Stimulated activated CD4-positive, alpha-beta T cell treated with anti-CD3 and anti-CD28 coated beads, Interleukin-12 subunit alpha, Interleukin-12 subunit beta, amount 100 ng/mL, for 48 hours (primary cell): ENCODE measurements around the gene OPRL1.
"Not testable (repeated sequence)": the region's sequence is repeated elsewhere in the genome, so short reads cannot be mapped to it uniquely, and the experiment has no call there.

Experiments used
- DNase-seq, 3 donors: peaks; one replicate each; pipeline ENCODE4 v3.0.0-alpha.2; 2020; ENCODE audit warnings: low read depth in 2 of 3, low spot score in 1 of 3

Gene OPRL1

GRCh38 chr20:64083804-64084684 lies 4.2 kb downstream of the OPRL1 start, which contains the start of gene LKAAEAR1:
LKAAEAR1 (minus strand) TSS chr20:64084398; CDS start chr20:64084219, 179 bp downstream.
- no peak for DNase-seq

DNA sequence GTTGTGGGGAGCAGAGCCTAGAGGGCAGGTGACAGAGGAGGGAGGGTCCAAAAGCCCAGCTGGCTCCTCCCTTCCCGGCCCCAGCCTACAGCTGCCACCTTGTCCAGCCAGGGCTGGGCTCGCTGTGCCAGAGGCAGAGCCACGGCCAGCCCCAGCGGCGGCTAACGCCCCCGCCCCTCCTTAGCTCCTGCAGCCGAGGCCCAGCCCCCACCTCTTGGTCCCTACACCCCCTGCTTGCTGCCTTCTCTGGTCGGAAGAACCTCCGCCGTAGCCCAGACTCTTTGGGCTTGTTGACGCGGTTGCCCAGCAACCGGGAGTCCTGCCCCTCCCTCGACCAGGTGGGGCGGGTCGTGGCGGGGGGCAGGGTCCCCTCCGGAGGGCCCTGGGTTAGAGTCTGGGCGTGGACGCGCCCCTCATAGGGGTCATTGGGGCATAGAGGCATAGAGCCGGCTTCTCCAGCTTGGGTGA lies 4.8 kb downstream of the OPRL1 start:
- DNase-seq, result no peak

GRCh38 chr20:64086801-64087200 lies 6.9 kb downstream of the OPRL1 start:
- DNase-seq, result no peak

GRCh38 chr20:64087226-64087825 lies 7.4 kb downstream of the OPRL1 start:
- DNase-seq, result not testable (repeated sequence)

GRCh38 chr20:64088586-64088985 lies 8.7 kb downstream of the OPRL1 start:
- DNase-seq, result not testable (repeated sequence)

- DNase-seq, result no peak
These were observed 10.3 kb downstream of the OPRL1 start for GRCh38 chr20:64090165-64090564.

DNA sequence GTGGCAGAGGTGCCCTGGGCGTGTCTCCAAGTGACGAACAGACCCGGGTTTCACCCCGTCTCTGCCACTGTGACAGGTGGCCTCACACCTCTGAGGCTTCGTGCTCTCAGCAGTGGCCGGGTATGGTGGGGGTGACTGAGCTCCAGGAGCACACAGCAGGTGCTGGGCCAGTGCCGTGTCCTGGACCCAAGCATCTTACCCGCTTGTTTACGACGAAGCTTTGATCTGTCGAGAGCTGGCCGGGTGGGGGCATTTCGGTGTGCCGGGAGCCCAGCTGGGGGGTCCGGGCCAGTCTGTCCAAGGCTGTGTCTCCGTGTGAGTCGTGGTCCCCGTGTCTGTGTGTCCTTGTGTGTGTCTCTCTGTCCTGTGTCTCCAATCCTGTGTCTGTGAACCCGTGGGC lies 11.5 kb downstream of the OPRL1 start:
- DNase-seq, result no peak

GRCh38 chr20:64091770-64092169 lies 11.9 kb downstream of the OPRL1 start:
- DNase-seq, result no peak

DNA sequence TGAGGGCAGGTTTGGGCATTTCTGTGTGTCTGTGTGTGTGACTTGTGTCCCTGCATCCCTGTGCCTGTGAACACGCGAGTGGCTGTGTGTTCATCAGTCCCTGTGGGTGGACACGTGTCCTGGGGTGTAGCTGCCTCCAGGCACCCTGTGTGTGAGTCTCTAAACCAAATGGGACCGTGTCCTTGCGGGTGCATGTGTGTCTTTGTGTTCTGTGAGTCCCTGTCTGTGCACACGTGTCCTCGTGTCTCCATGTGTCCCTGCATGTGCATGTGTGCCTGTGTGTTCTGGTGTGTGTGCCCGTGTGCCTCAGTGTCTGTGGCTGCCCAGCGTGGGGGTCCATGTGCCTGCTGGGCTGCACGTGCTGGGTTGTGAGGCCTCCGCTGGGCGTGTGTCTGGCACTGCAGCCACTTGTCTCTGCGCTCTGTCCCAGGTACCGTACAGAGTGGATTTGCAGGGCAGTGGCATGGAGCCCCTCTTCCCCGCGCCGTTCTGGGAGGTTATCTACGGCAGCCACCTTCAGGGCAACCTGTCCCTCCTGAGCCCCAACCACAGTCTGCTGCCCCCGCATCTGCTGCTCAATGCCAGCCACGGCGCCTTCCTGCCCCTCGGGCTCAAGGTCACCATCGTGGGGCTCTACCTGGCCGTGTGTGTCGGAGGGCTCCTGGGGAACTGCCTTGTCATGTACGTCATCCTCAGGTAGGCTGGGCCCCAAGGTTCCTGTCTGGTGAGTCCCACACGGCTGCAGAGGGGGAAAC lies 12.6 kb downstream of the OPRL1 start:
- DNase-seq, result no peak

GRCh38 chr20:64093013-64093503 lies 13.2 kb downstream of the OPRL1 start:
- DNase-seq, result no peak

- DNase-seq, result no peak
These were observed 15.6 kb downstream of the OPRL1 start for GRCh38 chr20:64095455-64095854.

DNA sequence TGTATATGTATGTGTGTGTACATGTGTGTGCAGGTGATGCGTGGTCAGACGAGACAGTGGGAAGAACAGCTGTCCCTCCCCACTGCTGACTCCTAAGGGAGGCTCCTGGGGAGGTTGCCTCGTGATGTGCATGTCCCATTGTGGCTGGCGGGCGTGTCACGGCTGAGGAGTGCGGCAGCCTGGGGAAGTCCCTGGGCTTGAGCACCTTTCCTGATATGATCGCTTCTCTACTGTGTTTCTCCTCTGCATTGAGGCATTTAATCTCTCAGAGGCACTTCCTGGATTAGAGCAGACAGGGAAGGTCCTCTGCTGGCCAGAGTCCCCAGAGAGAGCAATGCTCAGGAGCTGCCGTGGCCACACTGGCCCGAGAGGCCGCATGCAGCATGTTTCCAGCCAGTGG lies 16.0 kb downstream of the OPRL1 start:
- no peak for DNase-seq

DNA sequence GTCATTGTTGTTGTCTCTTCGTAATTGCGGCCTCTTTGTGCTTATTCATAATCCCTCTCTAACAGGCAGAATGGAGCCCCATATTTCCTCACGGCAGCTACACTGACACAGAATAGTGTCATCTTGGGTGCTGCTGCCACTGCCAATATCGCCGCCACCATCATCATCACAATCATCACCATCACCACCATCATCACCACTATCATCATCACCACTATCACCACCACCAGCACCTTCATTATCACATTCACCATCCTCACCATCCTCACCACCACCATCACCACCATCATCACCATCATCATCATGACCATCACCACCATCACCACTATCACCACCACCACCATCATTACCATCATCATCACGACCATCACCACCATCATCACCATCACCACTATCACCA lies 16.7 kb downstream of the OPRL1 start:
- DNase-seq, result no peak

GRCh38 chr20:64098471-64099013 lies 18.7 kb downstream of the OPRL1 start:
- no peak for DNase-seq

GRCh38 chr20:64099086-64099786 lies 19.4 kb downstream of the OPRL1 start:
- DNase-seq, result no peak

- DNase-seq, result no peak
These were observed 20.1 kb downstream of the OPRL1 start for GRCh38 chr20:64099880-64100565.

DNA sequence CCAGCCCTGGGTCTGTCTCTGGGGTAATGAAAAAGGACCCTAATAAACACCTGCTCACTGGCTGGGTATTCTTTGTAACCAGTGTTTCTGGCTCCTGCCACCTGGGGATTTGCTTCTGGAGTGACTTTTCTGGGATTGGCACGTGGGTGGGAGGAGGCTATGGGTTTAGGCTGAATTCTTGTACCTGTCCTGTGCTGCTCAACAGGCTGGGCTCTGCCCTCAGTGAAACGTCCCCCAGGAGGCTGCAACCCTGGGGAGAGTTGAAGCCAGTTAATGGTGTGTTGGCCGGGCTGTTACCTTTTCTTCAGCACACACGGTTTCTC lies 20.6 kb downstream of the OPRL1 start:
- no peak for DNase-seq

GRCh38 chr20:64100946-64101688 lies 21.2 kb downstream of the OPRL1 start:
- DNase-seq, result no peak
